ENCODE results near the gene N4BP2L2. TPM values are rescaled to one million over a fixed set of nuclear protein-coding genes. Genes with fewer than 3 reads are reported as not detected.

N4BP2L2 gene
- total RNA-seq, 4 donors from 2014 or later: 139 to 282 (median 229) TPM

DNA sequence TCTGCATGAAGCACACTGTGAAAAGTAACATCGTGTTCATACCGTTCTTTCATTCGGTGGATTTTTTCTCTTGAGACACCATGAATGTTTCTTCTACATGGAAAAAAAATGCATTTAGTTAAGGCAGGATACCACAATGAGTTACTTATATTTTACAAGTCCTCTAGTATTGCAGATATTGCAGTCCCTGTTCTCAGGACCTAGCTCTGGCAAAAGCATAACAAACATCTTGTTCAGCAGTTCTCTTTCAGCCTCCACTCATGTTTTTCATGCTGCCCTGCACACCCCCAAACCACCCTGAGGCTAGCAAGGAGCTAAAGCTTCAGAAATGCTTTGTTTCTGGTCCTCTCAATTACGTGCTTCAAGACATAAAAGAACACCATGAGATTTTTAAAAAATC, 135.5 kb downstream of the N4BP2L2 start:
- H3K4me3 ChIP-seq: no peak overlapping the region
- peaks cover 0 to 6% (median 0%) of the 10 kb centered on the region in 4 donors for H3K4me1 ChIP-seq
- no peaks in the 10 kb centered on the region for H3K9me3 ChIP-seq
- TF ChIP-seq EP300 (IDR thresholded peaks at IDR 0.05): no peak
- TF ChIP-seq CTCF (IDR thresholded peaks at IDR 0.05): no peak
- TF ChIP-seq POLR2A (IDR thresholded peaks at IDR 0.05): no peak
- peaks cover 0 to 52% (median 0%) of the 10 kb centered on the region in 3 donors for H3K36me3 ChIP-seq
- no peaks in the 10 kb centered on the region for H3K27me3 ChIP-seq
- H3K27ac ChIP-seq: peak overlapping the region in 2 of 4 donors; percentile 5 to 64
- DNase-seq (ENCODE audit: low spot score in 2 of 2): no peak
- 36 to 46% methylated on average over 4 of the region's 4 CpGs for WGBS, 2 donors

DNA sequence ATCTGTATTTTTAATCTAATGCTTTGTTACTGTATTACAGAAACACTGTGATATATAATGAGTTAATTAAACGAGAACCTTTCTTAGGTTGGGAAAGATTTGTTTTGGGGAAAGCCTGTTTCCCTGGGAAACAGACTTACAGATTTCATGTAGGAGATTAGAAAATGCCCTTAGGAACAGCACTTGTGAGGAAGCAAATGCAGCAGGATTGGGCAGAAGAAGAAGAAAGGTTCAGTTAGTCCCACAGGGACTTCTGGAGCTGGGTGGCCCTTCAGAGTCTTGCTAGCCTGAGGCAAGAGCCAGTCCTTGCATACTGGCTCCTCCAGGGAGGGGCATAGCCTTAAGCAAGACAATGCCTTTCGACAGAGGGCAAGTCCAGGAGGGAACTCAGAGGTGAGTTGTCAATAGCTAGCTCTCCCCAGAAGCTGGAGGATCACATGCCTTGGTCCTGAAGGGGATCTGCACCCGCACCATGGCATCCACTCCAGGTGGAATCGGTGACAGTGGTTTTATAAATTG, 147.4 kb downstream of the N4BP2L2 start:
- Histone ChIP-seq H3K36me3 (no peaks in the 10 kb centered on the region), H3K9me3 (no peaks in the 10 kb centered on the region), H3K27me3 (no peaks in the 10 kb centered on the region), H3K4me1 (no peaks in the 10 kb centered on the region), H3K4me3 (no peak overlapping the region), H3K27ac (no peak overlapping the region)
- WGBS, 2 donors: 66 to 70% methylated on average over 4 of the region's 4 CpGs
- no peak for DNase-seq (ENCODE audit: low spot score in 2 of 2)
- TF ChIP-seq EP300 (IDR thresholded peaks at IDR 0.05): no peak
- TF ChIP-seq CTCF (IDR thresholded peaks at IDR 0.05): no peak
- TF ChIP-seq POLR2A (IDR thresholded peaks at IDR 0.05): no peak

GRCh38 chr13:32390484-32390883, 148.1 kb downstream of the N4BP2L2 start:
- no peak for DNase-seq (ENCODE audit: low spot score in 2 of 2)
- no peak for TF ChIP-seq EP300 (IDR thresholded peaks at IDR 0.05)
- TF ChIP-seq CTCF (IDR thresholded peaks at IDR 0.05): no peak
- TF ChIP-seq POLR2A (IDR thresholded peaks at IDR 0.05): no peak
- WGBS, 2 donors: 56 to 80% methylated on average over 1 of the region's 1 CpG

DNA sequence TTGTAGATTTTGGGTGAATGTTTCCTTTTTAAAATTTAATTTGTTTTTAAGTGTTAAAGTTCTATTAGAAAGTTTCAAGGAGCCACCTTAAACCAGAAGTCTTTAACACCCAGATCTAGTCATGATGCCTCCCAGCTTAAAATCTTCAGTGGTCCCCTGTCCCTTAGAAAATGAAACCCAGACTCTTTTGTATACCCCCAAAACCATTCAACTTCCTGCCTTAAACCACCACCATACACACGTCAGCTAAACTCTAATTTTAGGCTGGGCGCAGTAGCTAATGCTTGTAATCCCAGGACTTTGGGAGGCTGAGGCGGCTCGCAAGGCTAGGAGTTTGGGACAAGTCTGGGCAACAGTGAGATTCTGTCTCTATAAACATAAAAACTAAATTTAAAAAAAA, 148.5 kb downstream of the N4BP2L2 start:
- Histone ChIP-seq H3K36me3 (no peaks in the 10 kb centered on the region), H3K4me1 (no peaks in the 10 kb centered on the region), H3K27me3 (no peaks in the 10 kb centered on the region), H3K27ac (no peak overlapping the region), H3K9me3 (no peaks in the 10 kb centered on the region), H3K4me3 (no peak overlapping the region)
- TF ChIP-seq CTCF (IDR thresholded peaks at IDR 0.05): no peak
- no peak for TF ChIP-seq EP300 (IDR thresholded peaks at IDR 0.05)
- TF ChIP-seq POLR2A (IDR thresholded peaks at IDR 0.05): no peak
- no peak for DNase-seq (ENCODE audit: low spot score in 2 of 2)
- 79 to 80% methylated on average over 4 of the region's 4 CpGs for WGBS, 2 donors

More at GRCh38 chr13:32390484-32390883, 148.1 kb downstream of the N4BP2L2 start:
- H3K36me3 ChIP-seq: no peaks in the 10 kb centered on the region
- no peaks in the 10 kb centered on the region for H3K27me3 ChIP-seq
- no peak overlapping the region for H3K27ac ChIP-seq
- H3K4me1 ChIP-seq: no peaks in the 10 kb centered on the region
- H3K4me3 ChIP-seq: no peak overlapping the region
- H3K9me3 ChIP-seq: no peaks in the 10 kb centered on the region

DNA sequence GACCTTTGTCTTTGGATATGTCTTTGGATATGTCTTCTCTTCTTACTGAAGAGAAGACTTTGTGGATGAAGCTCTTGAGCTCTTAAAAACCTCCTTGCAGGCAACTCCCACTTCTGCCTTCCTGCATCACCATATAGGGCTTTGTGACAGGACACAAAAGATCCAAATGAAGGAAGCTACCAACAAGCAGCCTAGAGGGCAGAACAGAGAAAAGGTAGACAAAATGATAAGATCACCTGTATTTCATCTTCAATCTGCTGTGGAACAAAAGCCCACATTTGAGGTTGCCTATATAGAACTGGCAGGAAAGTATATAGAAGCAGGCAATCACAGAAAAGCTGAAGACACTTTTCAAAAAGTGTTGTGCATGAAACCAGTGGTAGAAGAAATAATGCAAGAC, 153.2 kb downstream of the N4BP2L2 start:
- H3K4me1 ChIP-seq: no peaks in the 10 kb centered on the region
- TF ChIP-seq POLR2A (IDR thresholded peaks at IDR 0.05): no peak
- TF ChIP-seq EP300 (IDR thresholded peaks at IDR 0.05): no peak
- TF ChIP-seq CTCF (IDR thresholded peaks at IDR 0.05): no peak
- no peak overlapping the region for H3K27ac ChIP-seq

More for the DNA sequence above, 153.2 kb downstream of the N4BP2L2 start:
- no peak for DNase-seq (ENCODE audit: low spot score in 2 of 2)
- H3K27me3 ChIP-seq: no peaks in the 10 kb centered on the region
- no peaks in the 10 kb centered on the region for H3K36me3 ChIP-seq
- H3K4me3 ChIP-seq: no peak overlapping the region
- H3K9me3 ChIP-seq: no peaks in the 10 kb centered on the region
